ENCODE data around the gene PWWP2B.

The PWWP2B gene

GRCh38 chr10:132447446-132448247 lies 50.6 kb downstream of the PWWP2B start:
- DNase-seq (ENCODE audit: low read depth in 2 of 2): peak; percentile 65 to 71

GRCh38 chr10:132448248-132448731 lies 51.3 kb downstream of the PWWP2B start:
- peak; percentile 57 to 70 for DNase-seq (ENCODE audit: low read depth in 2 of 2)

- no peak for DNase-seq (ENCODE audit: low read depth in 2 of 2)
These were observed 52.2 kb downstream of the PWWP2B start for GRCh38 chr10:132449051-132449810.

- no peak for DNase-seq (ENCODE audit: low read depth in 2 of 2)
These were observed 52.8 kb downstream of the PWWP2B start for GRCh38 chr10:132449811-132450181.

GRCh38 chr10:132450466-132450824 lies 53.4 kb downstream of the PWWP2B start:
- no peak for DNase-seq (ENCODE audit: low read depth in 2 of 2)

- DNase-seq (ENCODE audit: low read depth in 2 of 2): no peak
These were observed 54.0 kb downstream of the PWWP2B start for GRCh38 chr10:132450825-132451505.

- DNase-seq (ENCODE audit: low read depth in 2 of 2): no peak
These were observed 54.7 kb downstream of the PWWP2B start for GRCh38 chr10:132451506-132452215.

GRCh38 chr10:132452216-132452650 lies 55.2 kb downstream of the PWWP2B start:
- no peak for DNase-seq (ENCODE audit: low read depth in 2 of 2)

- peak; percentile 82 to 88 for DNase-seq (ENCODE audit: low read depth in 2 of 2)
These were observed 55.9 kb downstream of the PWWP2B start for GRCh38 chr10:132452651-132453469.

GRCh38 chr10:132453470-132453861 lies 56.5 kb downstream of the PWWP2B start:
- no peak for DNase-seq (ENCODE audit: low read depth in 2 of 2)

GRCh38 chr10:132454296-132455198 lies 57.5 kb downstream of the PWWP2B start:
- DNase-seq (ENCODE audit: low read depth in 2 of 2): no peak

GRCh38 chr10:132455441-132455971 lies 58.5 kb downstream of the PWWP2B start:
- no peak for DNase-seq (ENCODE audit: low read depth in 2 of 2)

GRCh38 chr10:132455986-132456847 lies 59.2 kb downstream of the PWWP2B start:
- DNase-seq (ENCODE audit: low read depth in 2 of 2): no peak

- no peak for DNase-seq (ENCODE audit: low read depth in 2 of 2)
These were observed 59.9 kb downstream of the PWWP2B start for GRCh38 chr10:132456881-132457280.

GRCh38 chr10:132457328-132458070 lies 60.5 kb downstream of the PWWP2B start:
- no peak for DNase-seq (ENCODE audit: low read depth in 2 of 2)

- DNase-seq (ENCODE audit: low read depth in 2 of 2): no peak
These were observed 61.1 kb downstream of the PWWP2B start for GRCh38 chr10:132458071-132458585.

GRCh38 chr10:132458586-132459300 lies 61.7 kb downstream of the PWWP2B start:
- DNase-seq (ENCODE audit: low read depth in 2 of 2): peak in 1 of 2 donors; percentile 65
